OCI-LY1 (cell line): ENCODE results near the gene STMP1.

Source experiments
- H2AFZ ChIP-seq: fragments of 200-600 bp; sonication (generic), shearing (Covaris generic); 2 replicates; pipeline ENCODE4 v1.6.0; 2014; ENCODE audit warnings: antibody characterized with exemption, mild to moderate bottlenecking, low read length
- H3F3A ChIP-seq: fragments of 200-600 bp; sonication (generic), shearing (Covaris generic); 2 replicates; pipeline ENCODE4 v1.6.0; 2014; ENCODE audit warnings: mild to moderate bottlenecking, antibody characterized with exemption, low read length, moderate library complexity; ENCODE audit not compliant: insufficient read depth
- H3K27ac ChIP-seq: fragments of 200-600 bp; sonication (generic); 2 replicates; pipeline ENCODE4 v1.5.1; 2014; ENCODE audit warnings: low read length, mixed run types, mild to moderate bottlenecking, low read depth; ENCODE audit not compliant: poor library complexity, severe bottlenecking
- H3K27me3 ChIP-seq: fragments of 200-600 bp; sonication (generic); 2 replicates; pipeline ENCODE4 v1.6.0; 2014; ENCODE audit warnings: antibody characterized with exemption, mild to moderate bottlenecking, low read length, moderate library complexity; ENCODE audit not compliant: insufficient read depth
- H3K36me3 ChIP-seq: fragments of 200-600 bp; sonication (generic); 2 replicates; pipeline ENCODE4 v1.6.1; 2014; ENCODE audit warnings: mild to moderate bottlenecking, antibody characterized with exemption, low read length, moderate library complexity, mixed read lengths; ENCODE audit not compliant: insufficient read depth
- H3K4me1 ChIP-seq: fragments of 200-600 bp; sonication (generic); 2 replicates; pipeline ENCODE4 v1.5.1; 2014; ENCODE audit warnings: mild to moderate bottlenecking, low read length, moderate library complexity; ENCODE audit not compliant: insufficient read depth, severe bottlenecking
- H3K4me2 ChIP-seq: fragments of 200-600 bp; sonication (generic), shearing (Covaris generic); 2 replicates; pipeline ENCODE4 v1.6.1; 2014; ENCODE audit warnings: low read length
- H3K4me3 ChIP-seq: fragments of 200-600 bp; sonication (generic); 2 replicates; pipeline ENCODE4 v1.5.1; 2014; ENCODE audit warnings: low read length, low read depth, mild to moderate bottlenecking, mixed read lengths; ENCODE audit not compliant: poor library complexity, severe bottlenecking
- H3K79me2 ChIP-seq: fragments of 200-600 bp; shearing (Covaris generic); 2 replicates; pipeline ENCODE4 v1.6.1; 2016; ENCODE audit warnings: mixed run types, low read length, mixed read lengths; ENCODE audit not compliant: insufficient read depth
- H3K9ac ChIP-seq: fragments of 200-600 bp; sonication (generic), shearing (Covaris generic); 2 replicates; pipeline ENCODE4 v1.6.1; 2014; ENCODE audit warnings: mild to moderate bottlenecking, low read length, mixed read lengths
- H3K9me2 ChIP-seq: fragments of 200-600 bp; sonication (generic), shearing (Covaris generic); 2 replicates; pipeline ENCODE4 v1.6.1; 2014; ENCODE audit warnings: low read depth, mild to moderate bottlenecking, low read length, mixed read lengths
- H3K9me3 ChIP-seq: fragments of 200-600 bp; shearing (Covaris generic); 2 replicates; pipeline ENCODE4 v1.6.1; 2014; ENCODE audit warnings: low read length, mixed read lengths
- H4K20me1 ChIP-seq: fragments of 200-600 bp; sonication (generic), shearing (Covaris generic); 2 replicates; pipeline ENCODE4 v1.6.0; 2016; ENCODE audit warnings: mild to moderate bottlenecking, low read length; ENCODE audit not compliant: insufficient read depth
- EZH2 ChIP-seq: fragments of 200-600 bp; sonication (generic), shearing (Covaris generic); IDR thresholded peaks from 2 replicates; pipeline ENCODE4 v1.8.0; 2017; ENCODE audit warnings: borderline replicate concordance, mixed run types, mild to moderate bottlenecking, antibody characterized with exemption, low read length, moderate library complexity, mixed read lengths
- TF ChIP-seq, protein P1 (sequence below): fragments of 200-600 bp; sonication (generic), shearing (Covaris generic); IDR thresholded peaks from 2 replicates; pipeline ENCODE4 v1.5.1; 2017; ENCODE audit warnings: mild to moderate bottlenecking, antibody characterized with exemption, low read length, moderate library complexity, mixed read lengths

Gene STMP1

DNA sequence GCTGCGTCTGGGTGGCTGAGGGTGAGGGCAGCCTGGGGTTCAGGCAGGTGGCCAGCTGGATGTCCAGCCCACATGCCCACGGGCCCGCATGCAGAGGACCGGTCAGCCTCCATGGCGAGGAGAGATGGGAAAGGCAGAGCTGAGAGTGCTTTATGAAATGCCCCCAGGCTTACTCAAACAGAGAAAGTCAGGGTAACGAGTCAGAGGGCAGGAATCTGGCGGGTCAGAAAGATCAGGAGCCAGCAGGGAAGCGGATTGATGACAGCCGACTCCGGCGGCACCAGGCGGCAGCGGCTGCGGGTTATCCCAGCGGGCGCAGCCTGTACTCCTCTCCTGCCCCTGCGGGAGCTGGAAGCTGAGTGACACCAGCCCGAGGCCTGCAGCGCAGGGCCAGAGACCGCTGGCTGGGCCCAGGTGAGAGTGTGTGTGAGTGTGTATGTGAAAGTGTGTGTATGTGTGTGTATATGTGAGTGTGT lies 52.3 kb downstream of the STMP1 start:
- H3K4me3 ChIP-seq: no peak overlapping the region
- H3K9me2 ChIP-seq: no peaks in the 10 kb centered on the region
- H3K4me2 ChIP-seq: no peak overlapping the region
- no peak overlapping the region for H2AFZ ChIP-seq
- H3K27me3 ChIP-seq: no peaks in the 10 kb centered on the region
- H3K36me3 ChIP-seq: no peaks in the 10 kb centered on the region
- H4K20me1 ChIP-seq: no peaks in the 10 kb centered on the region
- no peak overlapping the region for H3K27ac ChIP-seq
- no peak overlapping the region for H3K9ac ChIP-seq
- no peak for TF ChIP-seq EZH2
- TF ChIP-seq, protein P1, sequence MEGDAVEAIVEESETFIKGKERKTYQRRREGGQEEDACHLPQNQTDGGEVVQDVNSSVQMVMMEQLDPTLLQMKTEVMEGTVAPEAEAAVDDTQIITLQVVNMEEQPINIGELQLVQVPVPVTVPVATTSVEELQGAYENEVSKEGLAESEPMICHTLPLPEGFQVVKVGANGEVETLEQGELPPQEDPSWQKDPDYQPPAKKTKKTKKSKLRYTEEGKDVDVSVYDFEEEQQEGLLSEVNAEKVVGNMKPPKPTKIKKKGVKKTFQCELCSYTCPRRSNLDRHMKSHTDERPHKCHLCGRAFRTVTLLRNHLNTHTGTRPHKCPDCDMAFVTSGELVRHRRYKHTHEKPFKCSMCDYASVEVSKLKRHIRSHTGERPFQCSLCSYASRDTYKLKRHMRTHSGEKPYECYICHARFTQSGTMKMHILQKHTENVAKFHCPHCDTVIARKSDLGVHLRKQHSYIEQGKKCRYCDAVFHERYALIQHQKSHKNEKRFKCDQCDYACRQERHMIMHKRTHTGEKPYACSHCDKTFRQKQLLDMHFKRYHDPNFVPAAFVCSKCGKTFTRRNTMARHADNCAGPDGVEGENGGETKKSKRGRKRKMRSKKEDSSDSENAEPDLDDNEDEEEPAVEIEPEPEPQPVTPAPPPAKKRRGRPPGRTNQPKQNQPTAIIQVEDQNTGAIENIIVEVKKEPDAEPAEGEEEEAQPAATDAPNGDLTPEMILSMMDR: no peak
- H3K79me2 ChIP-seq: no peaks in the 10 kb centered on the region
- H3K4me1 ChIP-seq: no peaks in the 10 kb centered on the region
- H3F3A ChIP-seq: no peaks in the 10 kb centered on the region
- H3K9me3 ChIP-seq: no peaks in the 10 kb centered on the region

DNA sequence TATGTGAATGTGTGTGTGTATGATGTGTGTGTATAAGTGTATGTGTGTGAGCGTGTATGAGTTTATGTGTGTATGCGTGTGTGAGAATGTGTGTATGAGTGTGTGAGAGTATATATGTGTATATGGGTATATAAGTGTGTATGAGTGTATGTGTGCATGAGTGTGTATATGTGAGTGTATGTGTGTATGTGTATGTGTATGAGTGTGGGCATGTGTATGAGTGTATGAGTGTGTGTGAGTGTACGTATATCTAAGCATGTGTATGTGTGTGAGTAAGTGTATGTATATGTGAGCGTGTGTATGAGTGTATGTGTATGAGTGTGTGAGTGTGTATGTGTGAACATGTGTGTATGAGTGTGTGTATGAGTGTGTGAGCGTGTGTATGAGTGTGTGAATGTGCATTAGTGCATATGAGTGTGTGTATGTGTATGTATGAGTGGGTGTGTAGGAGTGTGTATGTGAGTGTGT lies 52.8 kb downstream of the STMP1 start:
- Histone ChIP-seq H4K20me1 (no peaks in the 10 kb centered on the region), H3K27me3 (no peaks in the 10 kb centered on the region), H3K4me2 (no peak overlapping the region), H3K4me1 (no peaks in the 10 kb centered on the region), H3K9me3 (no peaks in the 10 kb centered on the region), H3K4me3 (no peak overlapping the region), H3K9ac (no peak overlapping the region), H3K9me2 (no peaks in the 10 kb centered on the region), H3F3A (no peaks in the 10 kb centered on the region), H3K79me2 (no peaks in the 10 kb centered on the region), H2AFZ (no peak overlapping the region), H3K36me3 (no peaks in the 10 kb centered on the region), H3K27ac (no peak overlapping the region)
- TF ChIP-seq EZH2: no peak
- TF ChIP-seq, protein P1: no peak

- H3K9me3 ChIP-seq: no peaks in the 10 kb centered on the region
- H2AFZ ChIP-seq: no peak overlapping the region
Observed at GRCh38 chr7:135715673-135716072, 53.4 kb downstream of the STMP1 start.

More at GRCh38 chr7:135715673-135716072, 53.4 kb downstream of the STMP1 start:
- no peak overlapping the region for H3K27ac ChIP-seq
- H3K4me2 ChIP-seq: no peak overlapping the region
- H3K9me2 ChIP-seq: no peaks in the 10 kb centered on the region
- no peaks in the 10 kb centered on the region for H3K4me1 ChIP-seq
- H3K9ac ChIP-seq: no peak overlapping the region
- H4K20me1 ChIP-seq: no peaks in the 10 kb centered on the region
- TF ChIP-seq EZH2: no peak
- TF ChIP-seq, protein P1: no peak
- H3F3A ChIP-seq: no peaks in the 10 kb centered on the region
- H3K27me3 ChIP-seq: no peaks in the 10 kb centered on the region
- H3K79me2 ChIP-seq: no peaks in the 10 kb centered on the region
- no peak overlapping the region for H3K4me3 ChIP-seq
- H3K36me3 ChIP-seq: no peaks in the 10 kb centered on the region
